Right atrium auricular region (tissue), 2 donors: Measurements from ENCODE around the gene NAV2. TPM values are rescaled to one million over a fixed set of nuclear protein-coding genes. Genes with fewer than 3 reads are reported as not detected.

ENCODE experiments used
- DNase-seq: peaks from one replicate; pipeline ENCODE4 v3.0.0-alpha.2; 2019; ENCODE audit warnings: low spot score
- H3K27ac ChIP-seq, 2 donors: fragments of 200-600 bp; sonication (generic); 1 replicate in 1 of 2; 2 replicates in 1 of 2; pipeline ENCODE4 v1.5.1; 2016 to 2019
- H3K27me3 ChIP-seq, 2 donors: fragments of 200-600 bp; sonication (generic); one replicate each; pipeline versions ENCODE4 v1.5.1 to v1.6.0; 2017 to 2019
- H3K36me3 ChIP-seq: fragments of 200-600 bp; sonication (generic); one replicate; pipeline ENCODE4 v1.5.1; 2016
- H3K4me1 ChIP-seq, 2 donors: fragments of 200-600 bp; sonication (generic); one replicate each; pipeline versions ENCODE4 v1.5.1 to v1.6.0; 2017 to 2019
- H3K4me3 ChIP-seq, 2 donors: fragments of 200-600 bp; sonication (generic); 1 replicate in 1 of 2; 2 replicates in 1 of 2; pipeline ENCODE4 v1.5.1; 2017 to 2019; ENCODE audit warnings: mild to moderate bottlenecking in 1 of 2, moderate library complexity in 1 of 2
- H3K9me3 ChIP-seq, 2 donors: fragments of 200-600 bp; sonication (generic); one replicate each; pipeline ENCODE4 v1.5.1; 2019
- CTCF ChIP-seq, 2 donors: fragments of 200-600 bp; sonication (generic); IDR thresholded peaks; one replicate each; pipeline ENCODE4 v1.5.1; 2019; ENCODE audit warnings: antibody characterized with exemption in 2 of 2
- total RNA-seq, 2 donors: library from RNA; depleted of rRNA; stranded (reverse); fragments of >200 nt; gene quantifications; one replicate each; pipeline ENCODE4 v1.1.0, GENCODE V29; 2016

The NAV2 gene
- total RNA-seq, 2 donors from 2014 or later = 11.4 to 19.2 TPM

GRCh38 chr11:19828382-19829108 lies 115.9 kb downstream of the NAV2 start:
- no peak for TF ChIP-seq CTCF (IDR thresholded peaks at IDR 0.05)
- Histone ChIP-seq H3K27me3 (no peaks in the 10 kb centered on the region), H3K27ac (no peak overlapping the region), H3K9me3 (no peaks in the 10 kb centered on the region), H3K36me3 (peaks cover 13% of the 10 kb centered on the region), H3K4me3 (no peak overlapping the region), H3K4me1 (peaks cover 0 to 11% of the 10 kb centered on the region in 2 donors)
- no peak for DNase-seq

- Histone ChIP-seq H3K4me1 (peaks cover 0 to 11% of the 10 kb centered on the region in 2 donors), H3K27me3 (no peaks in the 10 kb centered on the region), H3K36me3 (peaks cover 19% of the 10 kb centered on the region), H3K9me3 (no peaks in the 10 kb centered on the region), H3K27ac (no peak overlapping the region), H3K4me3 (no peak overlapping the region)
- no peak for TF ChIP-seq CTCF (IDR thresholded peaks at IDR 0.05)
- DNase-seq = no peak
These were observed 116.6 kb downstream of the NAV2 start for GRCh38 chr11:19829109-19829837.

GRCh38 chr11:19832086-19832750 lies 119.6 kb downstream of the NAV2 start:
- no peak for DNase-seq
- Histone ChIP-seq H3K36me3 (peaks cover 19% of the 10 kb centered on the region), H3K27ac (no peak overlapping the region), H3K4me3 (no peak overlapping the region), H3K9me3 (no peaks in the 10 kb centered on the region), H3K27me3 (no peaks in the 10 kb centered on the region), H3K4me1 (peaks cover 0 to 11% of the 10 kb centered on the region in 2 donors)
- no peak for TF ChIP-seq CTCF (IDR thresholded peaks at IDR 0.05)

- no peak for TF ChIP-seq CTCF (IDR thresholded peaks at IDR 0.05)
- Histone ChIP-seq H3K27ac (no peak overlapping the region), H3K36me3 (peaks cover 19% of the 10 kb centered on the region), H3K27me3 (no peaks in the 10 kb centered on the region), H3K4me3 (no peak overlapping the region), H3K4me1 (peaks cover 0 to 11% of the 10 kb centered on the region in 2 donors), H3K9me3 (no peaks in the 10 kb centered on the region)
- DNase-seq = no peak
These were observed 120.3 kb downstream of the NAV2 start for GRCh38 chr11:19832901-19833300.

- no peaks in the 10 kb centered on the region for H3K9me3 ChIP-seq
- no peak overlapping the region for H3K4me3 ChIP-seq
- DNase-seq = no peak
- peaks cover 19% of the 10 kb centered on the region for H3K36me3 ChIP-seq
- TF ChIP-seq CTCF (IDR thresholded peaks at IDR 0.05) = no peak
- no peaks in the 10 kb centered on the region for H3K27me3 ChIP-seq
- no peak overlapping the region for H3K27ac ChIP-seq
- H3K4me1 ChIP-seq = peaks cover 0 to under 1% of the 10 kb centered on the region in 2 donors
These were observed 122.1 kb downstream of the NAV2 start for GRCh38 chr11:19834771-19835170.
